GM12891 (cell line): ENCODE results near the gene MRNIP.

Source experiments
- PAX5 ChIP-seq: IDR thresholded peaks from 2 replicates; pipeline ENCODE4 v1.6.1; 2011; ENCODE audit warnings: low read length, moderate library complexity, mild to moderate bottlenecking; ENCODE audit not compliant: insufficient read depth, severe bottlenecking
- POLR2A ChIP-seq: IDR thresholded peaks from 2 replicates; pipeline ENCODE4 v1.6.1; 2011; ENCODE audit warnings: low read depth, low read length, control low read depth
- POLR2AphosphoS5 ChIP-seq: IDR thresholded peaks from 2 replicates; pipeline ENCODE4 v1.6.1; 2011; ENCODE audit warnings: low read depth, low read length, control low read depth
- POU2F2 ChIP-seq: IDR thresholded peaks from 2 replicates; pipeline ENCODE4 v1.6.1; 2011; ENCODE audit warnings: low read depth, mild to moderate bottlenecking, control low read depth, low read length, moderate library complexity
- SPI1 ChIP-seq: IDR thresholded peaks from 2 replicates; pipeline ENCODE4 v1.6.1; 2011; ENCODE audit warnings: low read depth, low read length, control low read depth
- TAF1 ChIP-seq: IDR thresholded peaks from 2 replicates; pipeline ENCODE4 v1.6.1; 2011; ENCODE audit warnings: low read depth, low read length, control low read depth

DNA sequence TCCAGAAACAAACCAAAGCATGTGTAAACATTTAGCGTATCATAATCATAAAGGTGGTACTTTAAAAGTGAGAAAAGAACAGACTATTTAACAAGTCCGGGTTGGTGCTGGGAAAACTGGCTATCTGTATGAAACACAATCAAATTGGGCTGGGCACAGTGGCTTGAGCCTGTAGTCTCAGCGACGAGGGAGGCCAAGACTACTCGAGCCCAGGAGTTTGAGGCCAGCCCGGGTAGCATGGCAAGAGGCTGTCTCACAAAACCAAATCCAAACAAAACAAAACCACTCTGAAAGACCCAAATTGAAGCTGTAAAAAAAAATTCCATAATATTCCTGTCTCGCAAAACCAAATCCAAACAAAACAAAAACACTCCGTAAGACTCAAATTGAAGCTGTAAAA, 4.3 kb downstream of the MRNIP start:
- TF ChIP-seq POLR2AphosphoS5 (no peak), POU2F2 (no peak), POLR2A (no peak), SPI1 (no peak), PAX5 (no peak), TAF1 (no peak)
